HG02938 (cell line): ENCODE data around the gene AP2A2.

ENCODE experiments used
- ATAC-seq: cut with Tn5 transposase; IDR thresholded peaks from one replicate; pipeline ENCODE4 v1.9.1; 2021; ENCODE audit warnings: mild to moderate bottlenecking, moderate library complexity; ENCODE audit not compliant: unreplicated experiment

Gene AP2A2

DNA sequence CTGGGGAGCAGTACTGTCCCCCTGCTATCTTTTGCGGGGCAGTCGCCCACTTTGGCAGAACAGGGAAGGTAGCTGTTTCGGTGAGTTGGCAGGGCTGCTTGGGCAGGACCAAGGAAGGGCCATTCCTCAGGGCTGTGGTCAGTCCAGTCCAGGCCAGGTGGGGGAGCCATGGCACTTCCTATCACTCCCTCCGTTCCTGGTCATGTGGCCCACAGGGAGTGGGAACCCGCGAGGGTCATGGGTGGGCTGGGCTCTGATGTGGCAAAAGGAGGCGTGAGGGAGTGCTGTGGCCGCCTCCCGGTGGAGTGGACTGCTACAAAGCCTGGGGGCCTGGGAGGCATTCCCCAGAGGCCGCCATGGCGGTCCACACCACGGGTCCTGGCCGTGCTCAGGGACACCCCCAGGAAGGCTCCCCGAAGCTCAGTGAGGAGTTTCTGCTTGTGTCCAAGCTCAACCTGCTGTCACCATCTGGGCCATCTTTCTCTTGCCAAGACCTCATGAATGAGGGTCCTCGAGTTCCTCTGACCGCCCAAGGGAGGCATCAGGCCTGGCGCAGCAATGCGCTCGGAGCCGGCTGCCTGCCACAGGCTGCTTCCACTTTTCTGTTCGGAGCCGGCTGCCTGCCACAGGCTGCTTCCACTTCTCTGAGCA lies 27.0 kb upstream of the AP2A2 start:
- ATAC-seq, result no peak

- no peak for ATAC-seq
These were observed 25.9 kb upstream of the AP2A2 start for GRCh38 chr11:899724-900123.

- ATAC-seq, result no peak
These were observed 25.1 kb upstream of the AP2A2 start for GRCh38 chr11:900545-900944.

DNA sequence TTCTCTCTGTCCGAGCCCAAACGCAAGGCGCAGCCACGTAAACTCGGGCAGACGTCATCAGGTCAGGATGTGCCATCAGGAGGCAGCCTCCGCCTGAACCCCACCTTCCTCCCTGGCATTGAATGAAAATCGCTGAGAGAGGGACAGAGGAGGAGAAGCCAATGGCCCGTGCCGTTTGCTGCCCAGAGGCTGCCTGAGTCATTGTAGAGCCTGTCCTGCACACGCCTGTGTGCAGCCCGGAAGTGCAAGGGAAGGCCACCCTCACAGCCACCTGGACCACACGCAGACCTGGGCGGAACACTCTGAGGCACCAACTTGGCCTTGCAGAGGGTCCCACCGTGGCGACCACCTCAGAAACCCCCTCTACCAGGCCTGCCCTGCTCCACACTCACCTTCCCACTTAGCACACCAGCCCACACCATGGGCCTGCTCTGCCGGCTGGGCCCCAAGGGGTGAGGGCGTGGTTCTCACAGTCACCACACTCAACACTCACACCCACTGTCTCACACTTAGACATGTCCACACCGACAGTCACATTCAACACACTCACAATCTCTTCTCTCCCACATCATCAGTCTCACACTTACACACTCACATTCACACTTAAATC lies 24.1 kb upstream of the AP2A2 start:
- ATAC-seq, result no peak

- no peak for ATAC-seq
These were observed 21.3 kb upstream of the AP2A2 start for GRCh38 chr11:904380-904779.

DNA sequence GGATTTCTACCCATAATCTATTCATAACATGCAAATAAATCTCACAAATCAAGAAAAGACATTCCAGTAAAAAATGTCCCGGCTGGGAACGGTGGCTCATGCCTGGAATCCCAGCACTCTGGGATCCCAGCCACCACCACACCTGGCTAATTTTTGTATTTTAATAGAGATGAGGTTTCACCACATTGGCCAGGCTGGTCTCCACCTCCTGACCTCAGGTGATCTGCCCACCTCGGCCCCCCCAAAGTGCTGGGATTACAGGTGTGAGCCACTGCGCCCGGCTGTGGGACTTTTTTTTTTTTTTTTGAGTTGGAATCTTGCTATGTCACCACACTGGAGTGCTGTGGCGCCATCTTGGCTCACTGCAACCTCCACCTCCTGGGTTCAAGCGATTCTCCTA lies 19.7 kb upstream of the AP2A2 start:
- ATAC-seq, result no peak

- no peak for ATAC-seq
These were observed 18.0 kb upstream of the AP2A2 start for GRCh38 chr11:907668-908067.

DNA sequence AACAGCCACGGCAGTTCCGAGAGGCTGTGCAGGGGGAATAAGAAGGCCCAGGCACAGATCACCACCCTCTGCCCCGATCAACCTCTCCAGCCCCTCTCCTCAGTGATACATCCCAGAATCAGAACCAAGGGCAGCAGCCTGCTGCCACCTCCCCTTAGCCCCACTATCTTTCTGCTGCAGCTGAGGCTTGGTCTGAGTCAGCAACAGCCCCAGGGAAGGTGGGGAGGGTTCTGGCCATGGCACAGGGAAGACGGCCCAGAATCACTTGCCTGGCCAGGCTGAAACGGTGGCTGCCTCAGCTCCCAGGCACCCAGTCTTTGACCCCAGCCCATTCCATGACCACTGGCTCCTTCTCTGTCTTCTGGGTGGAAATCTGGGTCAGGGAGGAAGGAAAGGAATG lies 17.4 kb upstream of the AP2A2 start:
- no peak for ATAC-seq

- ATAC-seq, result no peak
These were observed 16.3 kb upstream of the AP2A2 start for GRCh38 chr11:909406-909805.

DNA sequence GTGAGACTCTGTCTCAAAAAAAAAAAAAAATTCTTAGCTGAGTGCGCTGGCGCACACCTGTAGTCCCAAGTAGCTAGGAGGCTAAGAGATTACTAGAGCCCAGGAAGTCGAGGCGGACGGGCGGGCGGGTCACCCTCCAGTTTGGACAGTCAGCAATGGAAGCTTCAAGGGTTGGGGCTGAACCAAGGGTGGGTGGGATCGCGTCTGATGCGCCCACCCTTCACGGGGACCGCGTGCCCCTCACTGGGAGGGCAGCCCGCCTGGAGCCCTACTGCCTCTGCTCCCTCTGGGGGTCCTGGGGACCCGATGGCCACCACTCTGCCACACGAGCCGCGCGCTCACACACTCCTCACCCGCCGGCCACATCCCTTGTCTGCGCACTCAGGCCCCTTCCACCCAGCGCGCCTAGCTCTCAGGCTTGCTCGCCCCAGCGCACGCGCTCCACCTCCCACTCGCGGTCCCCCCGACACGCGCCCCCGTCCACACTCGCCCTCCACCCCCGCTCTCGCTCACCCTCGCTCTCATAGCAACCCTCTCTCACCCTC lies 15.6 kb upstream of the AP2A2 start:
- ATAC-seq, result peak; percentile 10

- peak; percentile 76 for ATAC-seq
These were observed 15.1 kb upstream of the AP2A2 start, which contains the start of gene CHID1 for GRCh38 chr11:910589-911030. Gene CHID1 (minus strand): TSS chr11:910810. CDS start chr11:904816, 5,994 bp downstream.

- peak; percentile 30 for ATAC-seq
These were observed 14.4 kb upstream of the AP2A2 start for GRCh38 chr11:911031-911889.

GRCh38 chr11:911890-912219 lies 13.8 kb upstream of the AP2A2 start:
- no peak for ATAC-seq

DNA sequence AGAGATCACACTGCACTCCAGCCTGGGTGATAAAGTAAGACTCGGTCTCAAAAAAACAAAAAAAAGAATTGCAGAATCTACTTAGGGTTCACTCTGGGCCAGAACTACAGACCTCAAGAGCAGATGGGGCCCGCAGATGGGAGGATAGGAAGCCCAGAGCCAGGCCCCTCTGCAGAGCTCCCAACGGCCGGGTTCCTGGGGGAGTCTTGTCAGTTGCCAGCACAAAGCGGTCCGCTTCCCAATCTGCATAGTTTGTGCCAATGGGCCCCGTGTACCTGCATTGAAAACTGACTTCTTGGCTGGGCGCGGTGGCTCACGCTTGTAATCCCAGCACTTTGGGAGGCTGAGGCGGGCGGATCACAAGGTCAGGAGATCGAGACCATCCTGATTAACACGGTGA lies 13.4 kb upstream of the AP2A2 start:
- no peak for ATAC-seq

DNA sequence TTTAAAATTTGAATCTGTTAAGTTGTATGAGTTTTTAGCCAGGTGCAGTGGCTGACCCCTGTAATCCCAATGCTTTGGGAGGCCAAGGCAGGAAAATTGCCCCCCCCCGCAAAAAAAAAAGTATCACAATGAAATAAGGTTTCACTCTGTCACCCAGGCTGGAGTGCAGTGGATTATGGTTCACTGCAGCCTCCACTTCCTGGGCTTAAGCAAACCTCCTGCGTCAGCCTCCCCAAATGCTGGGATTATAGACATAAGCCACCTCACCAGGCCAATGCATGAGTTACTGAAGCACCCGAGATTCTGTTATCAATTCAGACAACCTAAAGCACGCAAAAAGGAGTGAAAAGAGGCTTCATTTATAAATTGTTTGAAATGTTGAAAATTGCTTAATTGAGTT lies 12.6 kb upstream of the AP2A2 start:
- no peak for ATAC-seq

GRCh38 chr11:914204-914603 lies 11.5 kb upstream of the AP2A2 start:
- ATAC-seq, result no peak

- ATAC-seq, result no peak
These were observed 10.7 kb upstream of the AP2A2 start for GRCh38 chr11:914747-915501.

DNA sequence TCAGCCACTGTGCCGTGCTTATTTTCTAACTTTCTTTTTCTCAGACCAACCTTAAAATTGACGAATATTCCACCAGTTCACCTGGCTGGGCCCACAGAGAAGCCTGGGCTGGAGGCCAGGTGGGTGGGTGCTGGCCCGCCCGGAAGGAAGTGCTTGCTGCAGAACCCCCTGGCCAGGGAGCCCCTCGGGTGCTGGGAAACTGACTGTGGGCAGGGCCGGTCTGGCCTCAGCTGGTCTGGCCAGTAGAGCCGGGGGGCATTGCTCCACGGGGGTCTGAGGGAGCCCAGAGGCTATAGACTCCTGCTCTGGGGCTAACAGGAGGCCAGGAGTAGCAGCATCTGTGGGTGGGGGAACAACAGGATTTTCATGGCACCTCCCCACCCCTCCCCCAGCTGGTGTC lies 8.2 kb upstream of the AP2A2 start:
- no peak for ATAC-seq

- ATAC-seq, result no peak
These were observed 3.6 kb upstream of the AP2A2 start for GRCh38 chr11:921921-922678.

- no peak for ATAC-seq
These were observed 1.8 kb upstream of the AP2A2 start for GRCh38 chr11:923691-924405.
